Renal cortical epithelial cell (primary cell): Measurements from ENCODE around the gene FMO1. TPM values are rescaled to one million over a fixed set of nuclear protein-coding genes. Genes with fewer than 3 reads are reported as not detected.
"Not testable (repeated sequence)": the region's sequence is repeated elsewhere in the genome, so short reads cannot be mapped to it uniquely, and the experiment has no call there.

ENCODE experiments used
- DNase-seq: peaks from one replicate; pipeline ENCODE4 v3.0.0-alpha.2; 2011; ENCODE audit warnings: low read depth
- total RNA-seq: library from RNA; depleted of rRNA; stranded (reverse); fragments of >200 nt; gene quantifications from 2 replicates; pipeline ENCODE4 v1.2.3, GENCODE V29; 2014

Gene FMO1
- total RNA-seq, 1 donor from 2014 or later, result 0.45 TPM

- DNase-seq, result not testable (repeated sequence)
These were observed 12.1 kb upstream of the FMO1 start for GRCh38 chr1:171236231-171236630.

- no peak for DNase-seq
These were observed 4.4 kb upstream of the FMO1 start for GRCh38 chr1:171243878-171244277.

GRCh38 chr1:171245458-171246064, 2.7 kb upstream of the FMO1 start:
- DNase-seq, result peak; percentile 59

GRCh38 chr1:171247501-171247900, 793 bp upstream of the FMO1 start:
- DNase-seq, result peak; percentile 40

GRCh38 chr1:171248841-171249240, 547 bp downstream of the FMO1 start:
- no peak for DNase-seq

GRCh38 chr1:171250263-171250662, 2.0 kb downstream of the FMO1 start:
- no peak for DNase-seq

GRCh38 chr1:171251042-171251951, 3.0 kb downstream of the FMO1 start:
- peak; percentile 51 for DNase-seq

- no peak for DNase-seq
These were observed 3.6 kb downstream of the FMO1 start for GRCh38 chr1:171251952-171252300.

GRCh38 chr1:171252482-171252881, 4.2 kb downstream of the FMO1 start:
- DNase-seq, result no peak

GRCh38 chr1:171254859-171255258, 6.6 kb downstream of the FMO1 start:
- DNase-seq, result peak; percentile 32

GRCh38 chr1:171256940-171257606, 8.8 kb downstream of the FMO1 start:
- DNase-seq, result peak; percentile 82

- DNase-seq, result peak; percentile 18
These were observed 9.3 kb downstream of the FMO1 start for GRCh38 chr1:171257607-171258076.

GRCh38 chr1:171258429-171258828, 10.1 kb downstream of the FMO1 start:
- no peak for DNase-seq

GRCh38 chr1:171258943-171259342, 10.6 kb downstream of the FMO1 start:
- DNase-seq, result no peak

GRCh38 chr1:171261336-171261735, 13.0 kb downstream of the FMO1 start:
- no peak for DNase-seq

- no peak for DNase-seq
These were observed 15.6 kb downstream of the FMO1 start for GRCh38 chr1:171263901-171264300.

GRCh38 chr1:171265686-171266085, 17.4 kb downstream of the FMO1 start:
- no peak for DNase-seq

GRCh38 chr1:171266930-171267329, 18.6 kb downstream of the FMO1 start:
- no peak for DNase-seq

GRCh38 chr1:171267391-171267790, 19.1 kb downstream of the FMO1 start:
- no peak for DNase-seq

- DNase-seq, result no peak
These were observed 22.5 kb downstream of the FMO1 start for GRCh38 chr1:171270806-171271205.

GRCh38 chr1:171277534-171277933, 29.2 kb downstream of the FMO1 start:
- no peak for DNase-seq

- DNase-seq, result no peak
These were observed 30.9 kb downstream of the FMO1 start for GRCh38 chr1:171279234-171279633.

- no peak for DNase-seq
These were observed 31.4 kb downstream of the FMO1 start for GRCh38 chr1:171279678-171280077.
